HepG2 (cell line): Measurements from ENCODE around the gene GNAS.

Experiments used
- CHD2 ChIP-seq: IDR thresholded peaks from 2 replicates; pipeline ENCODE4 v1.6.1; 2011; ENCODE audit warnings: low read depth, low read length, improper control_type of control experiment
- CTCF ChIP-seq: sonication (generic); formaldehyde crosslinking; IDR thresholded peaks from 2 replicates; pipeline ENCODE4 v1.5.0; 2020; ENCODE audit warnings: mild to moderate bottlenecking, missing genetic modification reagents, moderate library complexity
- ETV6 ChIP-seq: sonication (generic); formaldehyde crosslinking; conservative IDR thresholded peaks from 2 replicates; pipeline ENCODE4 v1.4.0; 2020; ENCODE audit warnings: missing genetic modification reagents
- JDP2 ChIP-seq: sonication (generic); formaldehyde crosslinking; IDR thresholded peaks from 2 replicates; pipeline ENCODE4 v1.8.1; 2022; ENCODE audit warnings: missing genetic modification reagents, borderline replicate concordance
- KDM6A ChIP-seq: IDR thresholded peaks from 2 replicates; pipeline ENCODE4 v1.6.1; 2016; ENCODE audit warnings: low read depth
- MYC ChIP-seq: sonication (generic); formaldehyde crosslinking; IDR thresholded peaks from 2 replicates; pipeline ENCODE4 v1.9.0; 2021; ENCODE audit warnings: missing genetic modification reagents, borderline replicate concordance
- NR2F6 ChIP-seq, 2 experiments: IDR thresholded peaks; 2 replicates each; pipeline ENCODE4 v1.6.1; 2016; ENCODE audit warnings: antibody characterized with exemption in 1 of 2, mild to moderate bottlenecking in 1 of 2
- POLR2AphosphoS5 ChIP-seq: IDR thresholded peaks from 2 replicates; pipeline ENCODE4 v1.6.1; 2012; ENCODE audit warnings: low read depth, low read length
- RFX1 ChIP-seq: fragments of 450-650 bp; IDR thresholded peaks from 2 replicates; pipeline ENCODE4 v1.6.1; 2017
- SMAD1 ChIP-seq: sonication (generic); formaldehyde crosslinking; IDR thresholded peaks from 2 replicates; pipeline ENCODE4 v1.4.0; 2020; ENCODE audit warnings: missing genetic modification reagents, low read depth, mild to moderate bottlenecking, borderline replicate concordance
- TAF1 ChIP-seq: sonication (generic); formaldehyde crosslinking; IDR thresholded peaks from 2 replicates; pipeline ENCODE4 v1.4.0; 2020; ENCODE audit warnings: missing genetic modification reagents
- ZNF230 ChIP-seq: sonication (generic); formaldehyde crosslinking; IDR thresholded peaks from 2 replicates; pipeline ENCODE4 v1.4.0; 2020; ENCODE audit warnings: mild to moderate bottlenecking, missing genetic modification reagents

- TF ChIP-seq JDP2 (CRISPR knock-in tag) = no peak
- no peak for TF ChIP-seq MYC (CRISPR knock-in tag)
- no peak for TF ChIP-seq CTCF (CRISPR knock-in tag)
- TF ChIP-seq KDM6A (CRISPR knock-in tag) = no peak
- no peak for TF ChIP-seq NR2F6 (IDR thresholded peaks at IDR 0.05)
- TF ChIP-seq NR2F6 (CRISPR knock-in tag; IDR thresholded peaks at IDR 0.05) = no peak
- TF ChIP-seq SMAD1 (CRISPR knock-in tag) = no peak
- TF ChIP-seq ZNF230 (CRISPR knock-in tag) = no peak
- TF ChIP-seq ETV6 = no peak
- TF ChIP-seq CHD2 = no peak
- no peak for TF ChIP-seq POLR2AphosphoS5
- no peak for TF ChIP-seq TAF1 (CRISPR knock-in tag)
- no peak for TF ChIP-seq RFX1
These were observed 37.1 kb upstream of the GNAS start for GRCh38 chr20:58815448-58815847.
